Globus pallidus (tissue), 1 donor: ENCODE measurements around the gene GJD4.

Experiments used
- DNase-seq: peaks from one replicate; pipeline ENCODE4 v3.0.0-alpha.2; 2015; ENCODE audit warnings: low spot score

Gene GJD4, protein sequence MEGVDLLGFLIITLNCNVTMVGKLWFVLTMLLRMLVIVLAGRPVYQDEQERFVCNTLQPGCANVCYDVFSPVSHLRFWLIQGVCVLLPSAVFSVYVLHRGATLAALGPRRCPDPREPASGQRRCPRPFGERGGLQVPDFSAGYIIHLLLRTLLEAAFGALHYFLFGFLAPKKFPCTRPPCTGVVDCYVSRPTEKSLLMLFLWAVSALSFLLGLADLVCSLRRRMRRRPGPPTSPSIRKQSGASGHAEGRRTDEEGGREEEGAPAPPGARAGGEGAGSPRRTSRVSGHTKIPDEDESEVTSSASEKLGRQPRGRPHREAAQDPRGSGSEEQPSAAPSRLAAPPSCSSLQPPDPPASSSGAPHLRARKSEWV

DNA sequence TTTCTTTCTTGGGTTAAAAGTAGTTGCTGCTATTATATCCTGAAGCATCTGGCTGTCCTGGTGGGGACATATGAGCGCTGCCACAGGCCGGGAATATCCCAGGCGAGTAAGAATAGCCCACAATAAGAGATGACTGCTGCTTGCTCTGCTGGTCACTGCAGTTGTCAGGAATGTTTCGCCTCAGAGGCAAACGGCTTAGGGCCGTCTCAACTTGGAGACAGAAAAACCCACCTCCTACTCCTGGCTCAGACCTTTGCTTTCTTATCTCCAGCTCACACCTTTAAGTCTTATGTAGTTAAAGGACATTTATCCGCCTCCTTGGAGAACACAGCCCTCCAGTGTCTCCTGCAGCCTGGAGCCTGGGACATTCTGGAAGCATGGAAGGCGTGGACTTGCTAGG lies at the start of gene GJD4:
Gene GJD4 (plus strand): TSS at position 151 of the 400 bp plus-strand sequence. CDS start 227 bp downstream, at position 378.
- DNase-seq, result no peak

- peak; percentile 35 for DNase-seq
These were observed 48.9 kb upstream of the GJD4 start for GRCh38 chr10:35555962-35556930.

GRCh38 chr10:35558276-35558675 lies 46.9 kb upstream of the GJD4 start:
- DNase-seq, result no peak

GRCh38 chr10:35559416-35559815 lies 45.7 kb upstream of the GJD4 start:
- no peak for DNase-seq

- DNase-seq, result peak; percentile 85
These were observed 43.4 kb upstream of the GJD4 start for GRCh38 chr10:35561715-35562114.

DNA sequence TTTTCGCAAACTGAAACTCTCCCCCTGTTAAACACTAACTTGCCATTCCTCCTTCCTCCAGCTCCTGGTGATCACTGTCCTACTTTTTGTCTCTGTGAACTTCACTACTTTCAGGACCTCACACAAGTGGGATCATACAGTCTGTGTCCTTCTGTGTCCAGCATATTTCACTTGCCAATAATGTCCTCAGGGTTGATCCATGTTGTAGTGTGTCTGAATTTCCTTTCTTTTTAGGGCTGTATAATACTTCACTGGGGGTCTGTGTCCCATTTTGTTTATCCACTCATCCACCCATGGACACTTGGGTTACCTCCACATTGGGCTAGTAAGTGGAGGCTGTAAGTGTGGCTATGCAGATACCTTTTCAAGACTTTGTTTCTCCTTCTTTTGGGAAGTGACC lies 42.7 kb upstream of the GJD4 start:
- DNase-seq, result no peak

DNA sequence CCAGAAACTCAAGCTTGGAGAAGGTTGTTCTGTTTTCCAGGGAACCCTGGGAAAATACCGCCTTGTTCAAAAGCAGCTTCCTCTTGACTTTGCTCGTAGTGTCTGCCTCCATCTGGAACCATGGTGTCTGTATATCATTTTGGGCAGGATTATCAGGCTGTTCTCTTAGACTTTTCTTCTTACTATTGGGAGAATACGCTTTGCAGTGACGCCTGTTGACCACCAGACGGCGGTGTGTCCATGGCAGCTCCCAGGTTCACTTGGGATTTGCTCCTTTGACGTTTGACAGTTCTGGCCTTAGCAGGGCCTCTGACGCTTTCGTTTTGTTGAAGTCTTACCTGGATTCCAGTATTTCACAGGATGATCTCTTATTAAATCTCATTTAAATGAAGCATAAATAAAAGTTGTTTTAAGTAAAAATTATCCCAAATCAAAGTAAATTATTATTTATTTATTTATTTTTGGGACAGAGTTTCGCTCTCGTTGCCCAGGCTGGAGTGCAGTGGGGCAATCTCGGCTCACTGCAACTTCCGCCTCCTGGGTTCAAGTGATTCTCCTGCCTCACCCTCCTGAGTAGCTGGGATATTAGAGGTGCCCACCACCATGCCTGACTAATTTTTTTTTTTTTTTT lies 41.8 kb upstream of the GJD4 start:
- peak; percentile 64 for DNase-seq

DNA sequence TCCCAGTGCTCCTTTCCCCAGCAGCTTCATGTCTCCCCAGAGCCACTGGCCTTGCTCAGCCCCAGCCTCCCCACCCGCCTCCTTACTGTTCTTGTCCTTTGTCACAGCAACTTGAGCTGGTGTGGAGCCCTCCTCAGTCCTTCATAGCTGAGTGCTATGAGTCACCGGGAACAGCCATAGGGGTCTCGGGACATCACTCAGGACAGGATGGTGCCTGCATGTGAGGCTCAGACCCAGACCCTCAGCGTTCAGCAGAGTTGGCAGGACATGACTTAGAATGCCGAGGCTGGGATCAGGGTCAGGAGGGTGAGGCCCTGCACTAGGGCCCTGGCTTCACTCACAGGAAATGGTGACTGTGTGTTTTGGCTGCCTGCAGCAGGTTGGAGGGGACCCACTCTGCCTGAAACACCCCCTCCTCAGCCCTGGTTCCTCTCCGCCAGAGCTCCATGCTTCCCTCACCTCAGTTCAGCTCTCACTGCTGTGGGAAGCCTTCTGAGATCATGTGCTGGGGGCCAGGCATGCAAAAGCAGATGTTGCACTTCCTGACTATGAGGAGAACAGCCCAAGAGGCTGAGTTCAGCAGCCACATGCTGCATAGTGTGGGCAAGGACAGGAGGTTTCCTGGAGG lies 40.7 kb upstream of the GJD4 start:
- DNase-seq, result peak; percentile 53

GRCh38 chr10:35565602-35566081 lies 39.5 kb upstream of the GJD4 start:
- DNase-seq, result peak; percentile 41

DNA sequence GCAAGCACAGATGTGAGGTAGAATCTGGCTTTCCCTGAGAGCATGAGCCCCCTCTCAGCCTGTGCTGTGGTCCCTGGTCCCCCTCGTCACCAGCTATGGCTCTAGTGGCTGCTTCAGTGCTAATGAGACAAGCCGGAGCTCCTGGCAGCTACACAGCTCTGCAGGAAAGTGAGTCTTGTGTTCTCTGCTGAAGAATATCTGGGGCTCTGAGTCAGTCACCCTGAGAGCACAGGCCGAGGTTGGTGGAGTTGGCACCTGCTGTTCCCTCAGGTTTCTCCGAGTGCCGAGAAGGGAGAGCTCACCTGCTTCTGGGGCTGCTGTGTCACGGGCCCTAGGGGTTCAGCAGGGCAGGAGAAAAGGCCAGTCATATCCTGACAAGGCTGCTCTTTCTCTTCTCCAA lies 37.2 kb upstream of the GJD4 start:
- no peak for DNase-seq

DNA sequence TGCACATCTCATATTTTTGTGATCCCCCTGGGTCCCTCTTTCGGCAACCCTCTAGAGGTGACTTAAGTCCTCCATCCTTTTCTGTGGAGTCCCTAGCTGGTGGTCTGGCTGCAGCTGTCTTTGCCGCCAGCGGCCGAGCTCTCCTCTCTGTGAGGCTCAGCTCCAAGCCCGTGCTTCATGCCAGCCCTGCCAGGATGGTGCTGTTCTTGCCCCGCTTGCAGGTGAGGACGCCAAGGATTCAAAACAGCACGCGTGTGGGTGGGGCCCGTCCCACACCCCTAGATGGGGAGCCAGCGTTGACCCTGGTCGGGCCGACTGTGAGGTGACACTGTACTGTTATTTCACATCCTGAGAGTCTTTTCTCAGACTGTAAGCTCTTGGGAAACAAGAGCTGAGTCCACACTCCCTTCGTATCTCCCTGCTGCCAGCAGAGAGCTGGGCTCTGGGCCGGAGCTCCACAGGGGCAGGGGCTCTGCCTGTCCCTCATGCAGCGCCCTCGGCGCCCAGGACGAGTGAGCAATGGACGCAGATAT lies 36.6 kb upstream of the GJD4 start:
- no peak for DNase-seq

DNA sequence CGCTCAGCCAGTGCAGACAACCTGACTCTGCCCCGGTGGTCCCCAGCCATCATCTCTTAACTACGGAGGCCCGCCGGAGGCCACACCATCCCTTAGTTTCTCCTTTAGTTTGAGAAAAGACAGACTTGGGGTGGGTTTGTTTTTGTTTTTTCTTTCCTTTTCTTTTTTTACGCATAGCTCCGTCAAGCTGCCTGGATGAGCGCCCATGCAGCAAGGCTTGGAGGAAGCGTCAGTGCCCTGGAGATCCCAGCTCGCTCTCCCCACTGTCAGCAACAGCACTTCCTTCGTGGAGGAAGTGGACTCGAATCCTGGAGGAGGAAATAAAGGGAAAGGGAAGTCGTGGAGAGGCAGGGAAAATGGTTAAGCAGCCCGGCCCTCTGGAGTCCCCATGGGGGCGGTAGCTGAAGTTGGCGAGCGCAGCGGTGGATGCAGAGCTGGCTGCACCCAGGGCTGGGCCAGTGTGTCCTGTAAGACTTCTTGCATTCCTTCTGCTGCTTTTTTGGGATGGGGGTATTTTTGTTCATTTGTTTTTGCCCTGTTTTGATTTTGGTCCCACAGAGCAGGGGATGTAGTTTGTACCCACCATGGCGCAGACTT lies 35.9 kb upstream of the GJD4 start:
- DNase-seq, result no peak

GRCh38 chr10:35569836-35570235 lies 35.3 kb upstream of the GJD4 start:
- DNase-seq, result no peak

DNA sequence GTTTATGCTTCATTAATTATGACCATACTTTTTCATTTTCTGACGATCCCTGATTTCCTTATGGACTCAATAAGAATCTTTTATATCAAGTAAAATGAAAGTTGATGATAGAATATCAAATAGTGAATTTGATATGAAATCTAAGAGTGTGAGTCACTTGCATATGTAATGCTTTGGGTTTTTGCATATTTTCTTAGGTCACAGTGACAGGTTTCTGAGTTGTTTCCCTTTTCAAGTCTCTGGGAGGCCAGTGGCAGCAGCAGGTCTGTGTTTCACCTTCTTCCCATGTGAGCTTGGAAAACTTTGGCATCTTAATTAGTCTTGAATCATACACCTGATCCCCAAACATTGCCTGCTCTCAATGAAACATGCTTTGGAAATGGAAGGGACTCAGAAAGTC lies 34.7 kb upstream of the GJD4 start:
- DNase-seq, result no peak

GRCh38 chr10:35572583-35572982 lies 32.6 kb upstream of the GJD4 start:
- DNase-seq, result no peak

DNA sequence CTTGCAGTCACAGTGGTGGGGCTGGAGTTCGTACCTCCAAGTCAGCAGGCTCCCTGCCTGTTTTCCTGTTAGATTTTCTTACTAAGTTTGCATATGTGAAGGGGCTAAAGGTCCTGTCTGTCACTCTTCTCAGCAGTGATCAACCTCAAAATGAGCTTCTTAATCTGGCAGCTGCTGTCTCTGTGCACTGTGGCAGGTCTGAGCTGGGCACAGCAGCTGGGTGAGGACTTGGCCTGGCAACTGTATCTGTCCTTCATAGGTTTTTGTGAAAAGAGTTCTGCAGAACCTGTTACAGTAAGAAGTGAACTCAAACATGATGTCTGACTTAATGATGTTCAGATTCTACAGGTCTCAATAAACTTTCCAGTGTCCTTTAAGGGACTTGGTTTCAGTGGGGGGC lies 31.3 kb upstream of the GJD4 start:
- DNase-seq, result no peak

DNA sequence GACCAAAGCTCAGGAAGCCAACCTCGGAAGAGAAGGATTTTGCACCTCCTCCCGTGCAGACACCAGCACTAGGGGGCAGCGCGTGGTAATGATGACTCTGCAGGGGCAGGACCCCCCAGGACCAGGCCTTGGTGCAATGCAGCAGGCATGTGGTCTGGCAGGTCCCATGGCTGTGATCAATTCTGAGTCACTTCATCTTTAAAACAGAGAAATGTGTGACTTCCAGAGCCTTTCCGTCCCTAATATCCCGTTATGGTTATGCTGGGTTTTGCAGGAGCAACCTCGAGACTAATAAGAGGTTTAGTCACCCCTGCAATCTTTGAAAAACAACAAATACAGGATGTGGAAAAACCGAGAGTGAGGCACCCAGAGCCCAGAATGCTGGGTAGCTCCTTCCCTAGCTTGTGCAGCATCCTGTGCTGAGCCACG lies 30.2 kb upstream of the GJD4 start:
- DNase-seq, result no peak

DNA sequence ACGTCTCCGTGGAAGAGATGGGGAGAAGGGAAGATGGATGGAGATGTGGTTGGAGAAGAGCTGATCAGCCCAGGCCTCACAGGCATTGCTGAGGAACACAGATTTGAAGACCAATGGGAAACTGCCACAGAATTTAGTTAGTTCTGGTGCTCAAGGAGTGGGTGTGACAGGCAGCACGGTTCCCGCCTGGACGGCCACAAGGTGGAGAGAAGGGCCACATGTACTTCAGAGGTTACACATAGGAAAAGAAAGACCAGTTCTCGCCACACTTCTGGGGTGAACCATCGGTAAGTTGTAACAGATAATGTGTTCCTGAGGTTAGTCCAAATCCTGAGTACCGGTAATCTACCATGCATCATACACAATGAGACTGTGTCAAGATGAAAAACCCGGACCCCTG lies 29.5 kb upstream of the GJD4 start:
- no peak for DNase-seq

DNA sequence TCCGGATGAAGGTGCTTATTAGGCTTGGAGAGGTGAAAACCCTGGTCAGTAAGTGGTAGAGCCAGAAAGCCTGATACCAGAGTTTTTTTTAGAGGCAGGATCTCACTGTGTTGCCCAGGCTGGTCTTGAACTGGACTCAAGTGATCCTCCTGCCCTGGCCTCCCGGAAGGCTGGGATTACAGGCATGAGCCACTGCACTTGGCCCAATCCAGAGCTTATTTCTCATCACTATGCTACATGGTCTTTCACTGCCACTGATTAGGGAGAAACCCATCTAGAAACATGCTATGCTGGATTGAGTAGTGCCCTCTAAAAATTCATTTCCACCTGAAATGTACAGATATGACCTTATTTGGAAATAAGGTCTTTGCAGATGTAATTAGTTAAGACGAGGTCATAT lies 28.4 kb upstream of the GJD4 start:
- DNase-seq, result no peak

DNA sequence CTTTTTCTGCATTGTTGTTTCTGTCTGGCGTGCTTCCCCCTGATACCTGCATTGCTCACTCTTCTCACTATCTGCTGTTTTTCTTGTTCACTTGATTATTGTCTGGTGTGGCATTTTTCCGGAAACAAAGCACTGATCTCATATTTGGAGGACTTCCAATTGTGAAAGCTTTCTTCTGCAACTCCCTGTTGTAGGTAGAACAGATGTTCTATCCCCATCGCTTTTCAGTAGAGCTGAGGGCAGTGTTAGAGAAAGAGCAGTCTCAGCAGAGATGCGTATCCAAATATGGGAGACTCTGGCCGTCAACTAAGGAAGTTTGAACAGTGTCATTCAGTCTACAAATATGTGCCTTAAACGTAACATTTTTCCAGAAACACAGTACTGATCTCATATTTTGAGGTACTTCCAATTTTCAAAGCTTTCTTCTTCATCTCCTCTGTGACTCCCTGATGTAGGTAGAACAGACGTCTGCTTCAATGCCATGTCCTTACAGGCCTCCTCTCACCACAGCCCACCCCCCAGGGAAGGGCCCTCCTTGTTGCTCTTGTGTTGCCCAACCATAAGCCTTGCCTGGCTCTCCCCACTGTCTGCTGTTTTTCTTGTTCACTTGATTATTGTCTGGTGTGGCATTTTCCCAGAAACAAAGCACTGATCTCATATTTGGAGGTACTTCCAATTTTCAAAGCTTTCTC lies 27.1 kb upstream of the GJD4 start:
- DNase-seq, result no peak

DNA sequence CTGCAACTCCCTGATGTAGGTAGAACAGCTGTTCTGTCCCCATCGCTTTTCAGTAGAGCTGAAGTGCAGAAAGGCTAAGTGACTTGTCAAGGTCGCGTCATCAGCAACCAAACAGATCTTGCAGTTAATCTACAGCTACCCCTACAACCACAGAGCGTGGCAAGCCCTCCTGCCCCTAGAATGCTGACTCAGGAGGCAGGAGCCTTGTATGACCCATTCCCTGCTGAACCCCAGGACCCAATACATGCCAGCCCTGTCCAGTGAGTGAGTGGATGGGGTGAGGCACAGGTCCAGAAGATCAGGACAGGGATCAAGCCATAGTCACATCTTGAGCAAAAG lies 26.6 kb upstream of the GJD4 start:
- no peak for DNase-seq
